HepG2 (cell line): ENCODE results near the gene HAGHL. TPM values are rescaled to one million over a fixed set of nuclear protein-coding genes. Genes with fewer than 3 reads are reported as not detected.

Experiments used
- ATAC-seq: fragments of 200-7000 bp; cut with Tn5 transposase; 3 replicates; pipeline ENCODE4 v1.9.1; 2020; ENCODE audit warnings: mild to moderate bottlenecking, moderate library complexity
- BruUV-seq: library from RNA; stranded (reverse); fragments of 400-500 nt; replicated peaks from 2 replicates; lab custom pipeline; 2021; lab: Mats Ljungman, UMichigan
- CTCF ChIA-PET: fragments of 300-600 bp; formaldehyde crosslinking; extraction: SDS; loops from one replicate; lab custom pipeline; 2021; ENCODE audit warnings: low total read pairs, inconsistent platforms, low intra/inter-chr PET ratio; lab: Yijun Ruan, JAX
- POLR2A ChIA-PET: fragments of 350-600 bp; sonication (Branson Sonifier 250); formaldehyde crosslinking; loops from one replicate; lab custom pipeline; 2020; ENCODE audit warnings: antibody characterized with exemption, inconsistent platforms; lab: Yijun Ruan, JAX
- DNase-seq: peaks from one replicate; pipeline ENCODE4 v3.0.0-alpha.2; 2015; ENCODE audit warnings: low spot score
- FAIRE-seq: peaks from 3 replicates; lab custom pipeline; 2011; peaks lifted over from hg19 to GRCh38; lab: Jason Lieb, UNC
- H2AFZ ChIP-seq: one replicate; pipeline ENCODE4 v1.6.1; 2011; ENCODE audit warnings: low read length, inconsistent platforms
- H3K27ac ChIP-seq: fragments of 300-600 bp; 3 replicates; pipeline ENCODE4 v1.8.0; 2011; ENCODE audit warnings: mixed run types, mild to moderate bottlenecking, mixed read lengths, low read length, inconsistent platforms; ENCODE audit not compliant: insufficient read depth; ENCODE audit errors: extremely low read length
- H3K27me3 ChIP-seq, 2 experiments: fragments of 200-600 bp in 1 of 2; 2 replicates in 1 of 2; 3 replicates in 1 of 2; pipeline versions ENCODE4 v1.6.0 to v1.8.0; 2011; ENCODE audit warnings: low read length in 2 of 2, mild to moderate bottlenecking in 2 of 2, moderate library complexity in 2 of 2, inconsistent platforms in 1 of 2; ENCODE audit not compliant: insufficient read depth in 2 of 2, control insufficient read depth in 1 of 2
- H3K36me3 ChIP-seq, 2 experiments: fragments of 200-600 bp in 1 of 2; replicated peaks in 1 of 2; 2 replicates in 1 of 2; 3 replicates in 1 of 2; pipeline versions ENCODE4 v1.5.1 to v1.8.0; 2011; ENCODE audit warnings: low read length in 2 of 2, inconsistent platforms in 1 of 2; ENCODE audit not compliant: insufficient read depth in 2 of 2, control insufficient read depth in 1 of 2
- H3K4me1 ChIP-seq: 2 replicates; pipeline ENCODE4 v1.5.1; 2012; ENCODE audit warnings: low read length, inconsistent platforms; ENCODE audit not compliant: insufficient read depth
- H3K4me2 ChIP-seq: 2 replicates; pipeline ENCODE4 v1.6.0; 2011; ENCODE audit warnings: low read depth, low read length, inconsistent platforms
- H3K4me3 ChIP-seq, 3 experiments: fragments of 200-600 bp in 1 of 3; sonication (generic), shearing (Covaris generic) in 1 of 3; replicated peaks in 1 of 3; 2 replicates each; pipeline ENCODE4 v1.5.1; 2011 to 2016; ENCODE audit warnings: low read length in 3 of 3, inconsistent platforms in 2 of 3, low read depth in 2 of 3, mild to moderate bottlenecking in 2 of 3, control low read depth in 1 of 3, mixed read lengths in 1 of 3; ENCODE audit not compliant: insufficient read depth in 1 of 3
- H3K79me2 ChIP-seq: one replicate; pipeline ENCODE4 v1.6.1; 2011; ENCODE audit warnings: low read length, inconsistent platforms; ENCODE audit not compliant: insufficient read depth
- H3K9ac ChIP-seq: 2 replicates; pipeline ENCODE4 v1.6.0; 2011; ENCODE audit warnings: mild to moderate bottlenecking, low read depth, low read length, inconsistent platforms; ENCODE audit not compliant: insufficient read depth
- H3K9me3 ChIP-seq: 2 replicates; pipeline ENCODE4 v1.5.1; 2012; ENCODE audit warnings: mild to moderate bottlenecking, low read length
- H4K20me1 ChIP-seq: 2 replicates; pipeline ENCODE4 v1.6.0; 2011; ENCODE audit warnings: inconsistent platforms, mild to moderate bottlenecking, low read length, moderate library complexity; ENCODE audit not compliant: insufficient read depth
- GABPB1 ChIP-seq: IDR thresholded peaks from 2 replicates; pipeline ENCODE4 v1.6.1; 2016; ENCODE audit warnings: mild to moderate bottlenecking, missing genetic modification reagents, moderate library complexity, missing compliant biosample characterization
- KDM2A ChIP-seq: sonication (generic); formaldehyde crosslinking; IDR thresholded peaks from 2 replicates; pipeline ENCODE4 v1.4.0; 2020; ENCODE audit warnings: low read depth, missing genetic modification reagents, borderline replicate concordance
- MXI1 ChIP-seq: IDR thresholded peaks from 3 replicates; pipeline ENCODE4 v1.6.1; 2012; ENCODE audit warnings: low read depth, low read length, inconsistent platforms, borderline replicate concordance
- ZNF230 ChIP-seq: sonication (generic); formaldehyde crosslinking; IDR thresholded peaks from 2 replicates; pipeline ENCODE4 v1.4.0; 2020; ENCODE audit warnings: mild to moderate bottlenecking, missing genetic modification reagents
- ZSCAN21 ChIP-seq: sonication (generic); formaldehyde crosslinking; IDR thresholded peaks from 2 replicates; pipeline ENCODE4 v1.8.0; 2022; ENCODE audit warnings: mild to moderate bottlenecking, missing genetic modification reagents, moderate library complexity, borderline replicate concordance
- WGBS: methylation state at CpG from one replicate; pipeline ENCODE4 v1.1.6; 2017; ENCODE audit warnings: low lambda C conversion rate; 5-methylcytosine and 5-hydroxymethylcytosine counted together
- in situ Hi-C: cut with HindIII; loops from 2 replicates; pipeline ENCODE4 v1.10.0; 2017; ENCODE audit warnings: low pct_unique_long_range_greater_than_20kb; ENCODE audit not compliant: extremely low pct_ligation_motif_present
- intact Hi-C: fragments of 100-400 bp; cut with micrococcal nuclease; formaldehyde crosslinking; loops from one replicate; pipeline ENCODE4 v1.10.0; 2022; ENCODE audit not compliant: unreplicated experiment
- polyA plus RNA-seq, 8 experiments: library from polyadenylated mRNA; depleted of rRNA in 3 of 8; stranded (reverse) in 7 of 8; unstranded in 1 of 8; fragments of >200 nt; fragmentation: Illumina TruSeq in 4 of 8; extraction: Trizol in 4 of 8; gene quantifications; 2 replicates each; pipeline versions ENCODE4 v1.2.1 to v1.2.3, GENCODE V29; 2011 to 2016; ENCODE audit warnings: low read depth in 4 of 8, missing spikeins in 1 of 8, mixed read lengths in 1 of 8; ENCODE audit not compliant: insufficient read depth in 1 of 8
- total RNA-seq, 5 experiments: library from RNA; depleted of rRNA; stranded (reverse); fragments of >200 nt; fragmentation: Illumina TruSeq; extraction: Trizol; gene quantifications; 2 replicates each; pipeline ENCODE4 v1.2.3, GENCODE V29; 2016; ENCODE audit warnings: low read depth in 1 of 5
- TF ChIP-seq, protein P1 (sequence below): IDR thresholded peaks from 2 replicates; pipeline ENCODE4 v1.6.1; 2012; ENCODE audit warnings: inconsistent platforms
- TF ChIP-seq, protein P2 (sequence below): sonication (generic); formaldehyde crosslinking; IDR thresholded peaks from one replicate; pipeline ENCODE4 v1.5.1; 2020; ENCODE audit warnings: mild to moderate bottlenecking, missing genetic modification reagents; ENCODE audit errors: not compliant biosample characterization
- TF ChIP-seq, protein P3 (sequence below): IDR thresholded peaks from 2 replicates; pipeline ENCODE4 v1.6.1; 2016; ENCODE audit warnings: low read depth, missing genetic modification reagents, missing compliant biosample characterization

The HAGHL gene
- total and polyA plus RNA-seq, 2 of the 13 experiments (the other 11 are each of a cell fraction or from before 2014, with no cell fraction given) = 3.4 to 8.4 TPM

DNA sequence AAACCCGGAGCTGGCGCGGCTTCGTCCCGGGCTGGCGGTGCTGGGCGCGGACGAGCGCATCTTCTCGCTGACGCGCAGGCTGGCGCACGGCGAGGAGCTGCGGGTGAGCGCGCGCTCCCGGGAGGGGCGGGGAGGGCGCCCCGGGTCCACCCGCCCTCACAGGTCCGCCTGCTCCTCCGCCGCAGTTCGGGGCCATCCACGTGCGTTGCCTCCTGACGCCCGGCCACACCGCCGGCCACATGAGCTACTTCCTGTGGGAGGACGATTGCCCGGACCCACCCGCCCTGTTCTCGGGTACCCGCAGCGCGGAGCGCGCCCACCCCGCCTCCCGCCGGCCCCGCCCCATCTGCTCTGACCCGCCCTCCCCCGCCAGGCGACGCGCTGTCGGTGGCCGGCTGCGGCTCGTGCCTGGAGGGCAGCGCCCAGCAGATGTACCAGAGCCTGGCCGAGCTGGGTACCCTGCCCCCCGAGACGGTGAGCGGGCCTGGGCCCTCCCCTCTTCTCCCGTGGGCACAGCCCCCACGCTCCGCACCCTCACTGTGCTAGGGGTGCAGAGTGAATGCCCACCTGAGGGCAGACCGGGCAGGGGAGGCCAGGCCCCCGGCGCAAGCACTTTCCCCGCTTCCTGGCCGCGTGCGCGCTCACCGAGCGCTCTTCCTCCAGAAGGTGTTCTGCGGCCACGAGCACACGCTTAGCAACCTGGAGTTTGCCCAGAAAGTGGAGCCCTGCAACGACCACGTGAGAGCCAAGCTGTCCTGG is 1.4 kb downstream of the HAGHL start:
- Histone ChIP-seq H3K36me3 (peaks cover 1 to 6% of the 10 kb centered on the region in 2 experiments; a peak in 2 of 5 replicates), H3K27me3 (peaks cover 0 to 3% of the 10 kb centered on the region in 2 experiments; a peak in 1 of 5 replicates), H3K9ac (no peak overlapping the region), H3K79me2 (no peaks in the 10 kb centered on the region), H3K4me3 (peak overlapping the region in 1 of 3 experiments; percentile 23; a peak in 2 of 6 replicates), H4K20me1 (no peaks in the 10 kb centered on the region), H3K4me2 (no peak overlapping the region), H3K9me3 (no peaks in the 10 kb centered on the region), H3K27ac (no peak overlapping the region), H2AFZ (no peak overlapping the region), H3K4me1 (peaks cover 11% of the 10 kb centered on the region)
- ChIA-PET POLR2A (interaction anchor here (2.0 kb wide), 1 partner anchor 12 kb away, joined by 7 read pairs; no protein-coding TSS in a partner anchor), CTCF (no interaction called here)
- ATAC-seq = no peak; the same call in 2 of the 3 replicates
- intact Hi-C loops (no loop called here), in situ Hi-C loops (no loop called here)
- 89% methylated on average over 47 of the region's 80 CpGs for WGBS
- FAIRE-seq = no peak
- no peak for DNase-seq
- no TSS peak for BruUV-seq
- TF ChIP-seq, protein P1, sequence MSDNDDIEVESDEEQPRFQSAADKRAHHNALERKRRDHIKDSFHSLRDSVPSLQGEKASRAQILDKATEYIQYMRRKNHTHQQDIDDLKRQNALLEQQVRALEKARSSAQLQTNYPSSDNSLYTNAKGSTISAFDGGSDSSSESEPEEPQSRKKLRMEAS = peak; percentile 62
- TF ChIP-seq, protein P2, sequence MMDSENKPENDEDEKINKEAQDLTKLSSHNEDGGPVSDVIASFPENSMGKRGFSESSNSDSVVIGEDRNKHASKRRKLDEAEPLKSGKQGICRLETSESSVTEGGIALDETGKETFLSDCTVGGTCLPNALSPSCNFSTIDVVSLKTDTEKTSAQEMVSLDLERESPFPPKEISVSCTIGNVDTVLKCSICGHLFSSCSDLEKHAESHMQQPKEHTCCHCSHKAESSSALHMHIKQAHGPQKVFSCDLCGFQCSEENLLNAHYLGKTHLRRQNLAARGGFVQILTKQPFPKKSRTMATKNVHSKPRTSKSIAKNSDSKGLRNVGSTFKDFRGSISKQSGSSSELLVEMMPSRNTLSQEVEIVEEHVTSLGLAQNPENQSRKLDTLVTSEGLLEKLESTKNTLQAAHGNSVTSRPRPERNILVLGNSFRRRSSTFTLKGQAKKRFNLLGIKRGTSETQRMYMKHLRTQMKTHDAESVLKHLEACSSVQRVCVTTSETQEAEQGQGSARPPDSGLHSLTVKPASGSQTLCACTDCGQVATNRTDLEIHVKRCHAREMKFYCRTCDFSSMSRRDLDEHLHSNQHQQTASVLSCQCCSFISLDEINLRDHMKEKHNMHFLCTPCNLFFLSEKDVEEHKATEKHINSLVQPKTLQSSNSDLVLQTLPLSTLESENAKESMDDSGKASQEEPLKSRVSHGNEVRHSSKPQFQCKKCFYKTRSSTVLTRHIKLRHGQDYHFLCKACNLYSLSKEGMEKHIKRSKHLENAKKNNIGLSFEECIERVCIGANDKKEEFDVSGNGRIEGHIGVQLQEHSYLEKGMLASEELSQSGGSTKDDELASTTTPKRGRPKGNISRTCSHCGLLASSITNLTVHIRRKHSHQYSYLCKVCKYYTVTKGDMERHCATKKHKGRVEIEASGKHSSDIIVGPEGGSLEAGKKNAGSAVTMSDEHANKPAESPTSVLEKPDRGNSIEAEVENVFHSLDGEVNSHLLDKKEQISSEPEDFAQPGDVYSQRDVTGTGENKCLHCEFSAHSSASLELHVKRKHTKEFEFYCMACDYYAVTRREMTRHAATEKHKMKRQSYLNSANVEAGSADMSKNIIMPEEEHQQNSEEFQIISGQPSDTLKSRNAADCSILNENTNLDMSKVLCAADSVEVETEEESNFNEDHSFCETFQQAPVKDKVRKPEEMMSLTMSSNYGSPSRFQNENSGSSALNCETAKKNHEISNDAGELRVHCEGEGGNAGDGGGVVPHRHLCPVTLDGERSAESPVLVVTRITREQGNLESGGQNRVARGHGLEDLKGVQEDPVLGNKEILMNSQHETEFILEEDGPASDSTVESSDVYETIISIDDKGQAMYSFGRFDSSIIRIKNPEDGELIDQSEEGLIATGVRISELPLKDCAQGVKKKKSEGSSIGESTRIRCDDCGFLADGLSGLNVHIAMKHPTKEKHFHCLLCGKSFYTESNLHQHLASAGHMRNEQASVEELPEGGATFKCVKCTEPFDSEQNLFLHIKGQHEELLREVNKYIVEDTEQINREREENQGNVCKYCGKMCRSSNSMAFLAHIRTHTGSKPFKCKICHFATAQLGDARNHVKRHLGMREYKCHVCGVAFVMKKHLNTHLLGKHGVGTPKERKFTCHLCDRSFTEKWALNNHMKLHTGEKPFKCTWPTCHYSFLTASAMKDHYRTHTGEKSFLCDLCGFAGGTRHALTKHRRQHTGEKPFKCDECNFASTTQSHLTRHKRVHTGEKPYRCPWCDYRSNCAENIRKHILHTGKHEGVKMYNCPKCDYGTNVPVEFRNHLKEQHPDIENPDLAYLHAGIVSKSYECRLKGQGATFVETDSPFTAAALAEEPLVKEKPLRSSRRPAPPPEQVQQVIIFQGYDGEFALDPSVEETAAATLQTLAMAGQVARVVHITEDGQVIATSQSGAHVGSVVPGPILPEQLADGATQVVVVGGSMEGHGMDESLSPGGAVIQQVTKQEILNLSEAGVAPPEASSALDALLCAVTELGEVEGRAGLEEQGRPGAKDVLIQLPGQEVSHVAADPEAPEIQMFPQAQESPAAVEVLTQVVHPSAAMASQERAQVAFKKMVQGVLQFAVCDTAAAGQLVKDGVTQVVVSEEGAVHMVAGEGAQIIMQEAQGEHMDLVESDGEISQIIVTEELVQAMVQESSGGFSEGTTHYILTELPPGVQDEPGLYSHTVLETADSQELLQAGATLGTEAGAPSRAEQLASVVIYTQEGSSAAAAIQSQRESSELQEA (CRISPR knock-in tag) = no peak
- TF ChIP-seq MXI1 (0 out of 3 replicates have a peak, but pooled peaks have one; percentile 23), KDM2A (CRISPR knock-in tag) (peak; percentile 69; the same call in 1 of the 2 replicates), ZSCAN21 (CRISPR knock-in tag) (0 out of 2 replicates have a peak, but pooled peaks have one; percentile 14), GABPB1 (CRISPR knock-in tag) (peak; percentile 70), ZNF230 (no peak)
- TF ChIP-seq, protein P3, sequence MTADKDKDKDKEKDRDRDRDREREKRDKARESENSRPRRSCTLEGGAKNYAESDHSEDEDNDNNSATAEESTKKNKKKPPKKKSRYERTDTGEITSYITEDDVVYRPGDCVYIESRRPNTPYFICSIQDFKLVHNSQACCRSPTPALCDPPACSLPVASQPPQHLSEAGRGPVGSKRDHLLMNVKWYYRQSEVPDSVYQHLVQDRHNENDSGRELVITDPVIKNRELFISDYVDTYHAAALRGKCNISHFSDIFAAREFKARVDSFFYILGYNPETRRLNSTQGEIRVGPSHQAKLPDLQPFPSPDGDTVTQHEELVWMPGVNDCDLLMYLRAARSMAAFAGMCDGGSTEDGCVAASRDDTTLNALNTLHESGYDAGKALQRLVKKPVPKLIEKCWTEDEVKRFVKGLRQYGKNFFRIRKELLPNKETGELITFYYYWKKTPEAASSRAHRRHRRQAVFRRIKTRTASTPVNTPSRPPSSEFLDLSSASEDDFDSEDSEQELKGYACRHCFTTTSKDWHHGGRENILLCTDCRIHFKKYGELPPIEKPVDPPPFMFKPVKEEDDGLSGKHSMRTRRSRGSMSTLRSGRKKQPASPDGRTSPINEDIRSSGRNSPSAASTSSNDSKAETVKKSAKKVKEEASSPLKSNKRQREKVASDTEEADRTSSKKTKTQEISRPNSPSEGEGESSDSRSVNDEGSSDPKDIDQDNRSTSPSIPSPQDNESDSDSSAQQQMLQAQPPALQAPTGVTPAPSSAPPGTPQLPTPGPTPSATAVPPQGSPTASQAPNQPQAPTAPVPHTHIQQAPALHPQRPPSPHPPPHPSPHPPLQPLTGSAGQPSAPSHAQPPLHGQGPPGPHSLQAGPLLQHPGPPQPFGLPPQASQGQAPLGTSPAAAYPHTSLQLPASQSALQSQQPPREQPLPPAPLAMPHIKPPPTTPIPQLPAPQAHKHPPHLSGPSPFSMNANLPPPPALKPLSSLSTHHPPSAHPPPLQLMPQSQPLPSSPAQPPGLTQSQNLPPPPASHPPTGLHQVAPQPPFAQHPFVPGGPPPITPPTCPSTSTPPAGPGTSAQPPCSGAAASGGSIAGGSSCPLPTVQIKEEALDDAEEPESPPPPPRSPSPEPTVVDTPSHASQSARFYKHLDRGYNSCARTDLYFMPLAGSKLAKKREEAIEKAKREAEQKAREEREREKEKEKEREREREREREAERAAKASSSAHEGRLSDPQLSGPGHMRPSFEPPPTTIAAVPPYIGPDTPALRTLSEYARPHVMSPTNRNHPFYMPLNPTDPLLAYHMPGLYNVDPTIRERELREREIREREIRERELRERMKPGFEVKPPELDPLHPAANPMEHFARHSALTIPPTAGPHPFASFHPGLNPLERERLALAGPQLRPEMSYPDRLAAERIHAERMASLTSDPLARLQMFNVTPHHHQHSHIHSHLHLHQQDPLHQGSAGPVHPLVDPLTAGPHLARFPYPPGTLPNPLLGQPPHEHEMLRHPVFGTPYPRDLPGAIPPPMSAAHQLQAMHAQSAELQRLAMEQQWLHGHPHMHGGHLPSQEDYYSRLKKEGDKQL (CRISPR knock-in tag) = no peak
